ENCODE measurements around the gene RTKN2.

- TF ChIP-seq GATA2 (IDR thresholded peaks at IDR 0.05; ENCODE audit: low read depth, low read length): no peak
- no peak for TF ChIP-seq GATA3 (IDR thresholded peaks at IDR 0.05; ENCODE audit: low read depth, low read length)
These were observed 72.1 kb downstream of the RTKN2 start for GRCh38 chr10:62196528-62196927.
